ENCODE results near the gene DPYSL3.

DNA sequence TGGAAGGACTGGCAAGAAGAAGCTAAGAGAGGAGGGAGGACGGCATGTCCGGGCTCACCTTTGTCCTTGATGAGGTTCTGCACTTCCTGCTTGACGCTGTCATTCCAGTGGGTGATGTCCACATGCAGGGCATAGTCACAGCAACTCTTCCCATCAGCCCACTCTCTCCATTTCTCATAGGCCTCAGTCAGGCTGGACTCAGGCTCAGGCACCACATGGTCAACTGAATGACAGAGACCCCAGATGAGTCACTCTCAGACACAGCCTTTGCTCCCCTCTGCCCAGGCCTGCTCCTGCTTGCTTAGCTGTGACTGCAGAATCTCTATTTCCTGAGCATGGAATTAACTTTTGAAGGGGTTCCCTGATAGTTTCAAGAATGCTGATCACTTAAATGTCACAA lies 94.2 kb downstream of the DPYSL3 start:
- TF ChIP-seq CTCF (optimal IDR thresholded peaks at IDR 0.05 in 1 of 3, IDR thresholded peaks at IDR 0.05 in 1 of 3, conservative IDR thresholded peaks at IDR 0.05 in 1 of 3; ENCODE audit: extremely low read depth in 1 of 3, insufficient read depth in 2 of 3, low read length in 3 of 3) (no peak), EZH2 (IDR thresholded peaks at IDR 0.05; ENCODE audit: low read length) (no peak)
